Measurements from ENCODE around the gene USP37. TPM values are rescaled to one million over a fixed set of nuclear protein-coding genes. Genes with fewer than 3 reads are reported as not detected.

Gene USP37
- total and polyA plus RNA-seq, 2 of the 13 experiments (the other 11 are each of a cell fraction or from before 2014, with no cell fraction given): 6.5 to 30.6 TPM

DNA sequence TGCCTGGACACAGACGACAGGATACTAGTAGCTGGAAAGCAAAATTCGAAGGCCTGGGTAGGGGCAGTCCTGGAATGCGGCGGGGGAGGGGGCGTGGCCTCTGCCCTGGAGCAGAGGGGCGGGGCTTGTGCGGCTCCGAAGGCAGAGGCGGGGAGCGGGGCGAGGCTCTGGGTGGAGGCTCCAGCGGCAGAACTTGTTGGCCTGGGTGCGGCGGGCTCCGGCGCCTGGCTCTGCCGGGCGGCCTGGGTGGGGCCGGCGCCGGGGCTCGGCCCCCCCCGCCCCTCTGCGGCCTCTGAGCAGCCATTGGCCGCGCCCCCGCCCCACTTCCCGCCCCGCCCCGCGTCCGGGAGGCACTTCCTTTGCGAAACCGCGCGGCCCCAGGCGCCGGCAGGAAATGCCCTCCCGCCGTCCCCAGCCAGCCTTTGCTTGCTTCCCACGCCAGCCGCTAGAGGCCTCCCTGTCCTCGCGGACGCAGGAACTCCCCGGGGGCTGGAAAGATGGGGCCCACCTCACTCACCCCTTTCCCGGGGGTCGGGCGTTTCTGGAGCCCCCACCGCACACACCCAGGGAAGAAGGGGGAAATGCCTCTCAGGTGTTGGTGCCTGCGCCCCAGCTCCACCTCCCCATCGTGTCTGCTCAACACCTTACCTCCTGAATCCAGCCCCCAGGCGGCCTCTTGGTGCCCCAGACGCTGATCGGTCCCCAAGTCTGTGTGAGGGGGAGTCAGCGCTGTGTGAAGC is 161.8 kb downstream of the USP37 start (continued):
- TF ChIP-seq PBX2 (CRISPR knock-in tag; IDR thresholded peaks at IDR 0.05) (no peak), PRPF4 (IDR thresholded peaks at IDR 0.05; ENCODE audit: low read depth, low read length, poor library complexity, severe bottlenecking) (no peak), ZNF264 (CRISPR knock-in tag; IDR thresholded peaks at IDR 0.05) (peak; percentile 55; the same call in 1 of the 2 replicates), SALL2 (CRISPR knock-in tag; IDR thresholded peaks at IDR 0.05) (peak; percentile 70; the same call in 1 of the 2 replicates), HDAC2 (CRISPR knock-in tag; IDR thresholded peaks at IDR 0.05) (peak; percentile 63), POLR2AphosphoS5 (IDR thresholded peaks at IDR 0.05; ENCODE audit: low read depth, low read length) (peak; percentile 47), ZNF432 (CRISPR knock-in tag; IDR thresholded peaks at IDR 0.05; ENCODE audit: borderline replicate concordance) (no peak), TOE1 (CRISPR knock-in tag; IDR thresholded peaks at IDR 0.05) (no peak), ZNF24 (IDR thresholded peaks at IDR 0.05) (peak; percentile 29; the same call in 1 of the 2 replicates), REST (IDR thresholded peaks at IDR 0.05; ENCODE audit: borderline replicate concordance in 1 of 2, low read depth in 1 of 2, low read length in 2 of 2) (peak in 1 of 2 experiments; percentile 45; a peak in 1 of 4 replicates), POLR2AphosphoS2 (IDR thresholded peaks at IDR 0.05; ENCODE audit: low read depth, low read length) (no peak; the same call in 1 of the 2 replicates), ZBTB46 (CRISPR knock-in tag; IDR thresholded peaks at IDR 0.05; ENCODE audit: borderline replicate concordance) (peak; percentile 34; the same call in 1 of the 2 replicates), ZNF441 (CRISPR knock-in tag; IDR thresholded peaks at IDR 0.05; ENCODE audit: borderline replicate concordance) (no peak), NFKB2 (CRISPR knock-in tag; IDR thresholded peaks at IDR 0.05; ENCODE audit: borderline replicate concordance) (peak; percentile 52; the same call in 1 of the 2 replicates), PATZ1 (CRISPR knock-in tag; IDR thresholded peaks at IDR 0.05) (peak; percentile 99), MXD1 (CRISPR knock-in tag; IDR thresholded peaks at IDR 0.05) (peak; percentile 76), ZNF530 (CRISPR knock-in tag; IDR thresholded peaks at IDR 0.05; ENCODE audit: low read depth) (no peak), ZKSCAN5 (CRISPR knock-in tag; IDR thresholded peaks at IDR 0.05) (no peak)
- TF ChIP-seq, protein P1, sequence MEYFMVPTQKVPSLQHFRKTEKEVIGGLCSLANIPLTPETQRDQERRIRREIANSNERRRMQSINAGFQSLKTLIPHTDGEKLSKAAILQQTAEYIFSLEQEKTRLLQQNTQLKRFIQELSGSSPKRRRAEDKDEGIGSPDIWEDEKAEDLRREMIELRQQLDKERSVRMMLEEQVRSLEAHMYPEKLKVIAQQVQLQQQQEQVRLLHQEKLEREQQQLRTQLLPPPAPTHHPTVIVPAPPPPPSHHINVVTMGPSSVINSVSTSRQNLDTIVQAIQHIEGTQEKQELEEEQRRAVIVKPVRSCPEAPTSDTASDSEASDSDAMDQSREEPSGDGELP (IDR thresholded peaks at IDR 0.05; ENCODE audit: borderline replicate concordance, low read depth): no peak

Measured in HepG2 (cell line).